ENCODE results near the gene LILRB2. TPM values are rescaled to one million over a fixed set of nuclear protein-coding genes. Genes with fewer than 3 reads are reported as not detected.
"Not testable (repeated sequence)": the region's sequence is repeated elsewhere in the genome, so short reads cannot be mapped to it uniquely, and the experiment has no call there.

The LILRB2 gene
- total RNA-seq, 1 experiment from 2014 or later, result not detected

DNA sequence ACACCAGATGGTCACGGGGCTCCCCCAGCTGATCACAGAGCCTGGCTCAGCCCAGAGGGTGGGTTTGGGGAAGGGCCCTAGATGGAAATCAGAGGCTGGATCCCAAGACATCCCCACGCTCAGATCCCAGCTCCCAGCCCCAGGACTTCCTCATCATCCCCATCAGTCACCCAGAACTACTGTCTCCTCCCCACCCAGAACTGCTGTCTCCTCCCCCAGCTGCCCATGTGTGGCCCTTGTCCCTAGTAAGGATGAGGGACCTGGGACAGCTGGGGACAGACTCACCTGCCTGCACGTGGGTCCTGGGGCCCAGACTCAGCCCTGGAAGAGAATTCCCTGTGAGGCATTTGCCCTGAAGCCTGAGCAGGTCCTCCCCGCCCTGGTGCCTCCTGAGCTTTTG lies 38.7 kb downstream of the LILRB2 start:
- not testable (repeated sequence) for DNase-seq (ENCODE audit: low read depth)

DNA sequence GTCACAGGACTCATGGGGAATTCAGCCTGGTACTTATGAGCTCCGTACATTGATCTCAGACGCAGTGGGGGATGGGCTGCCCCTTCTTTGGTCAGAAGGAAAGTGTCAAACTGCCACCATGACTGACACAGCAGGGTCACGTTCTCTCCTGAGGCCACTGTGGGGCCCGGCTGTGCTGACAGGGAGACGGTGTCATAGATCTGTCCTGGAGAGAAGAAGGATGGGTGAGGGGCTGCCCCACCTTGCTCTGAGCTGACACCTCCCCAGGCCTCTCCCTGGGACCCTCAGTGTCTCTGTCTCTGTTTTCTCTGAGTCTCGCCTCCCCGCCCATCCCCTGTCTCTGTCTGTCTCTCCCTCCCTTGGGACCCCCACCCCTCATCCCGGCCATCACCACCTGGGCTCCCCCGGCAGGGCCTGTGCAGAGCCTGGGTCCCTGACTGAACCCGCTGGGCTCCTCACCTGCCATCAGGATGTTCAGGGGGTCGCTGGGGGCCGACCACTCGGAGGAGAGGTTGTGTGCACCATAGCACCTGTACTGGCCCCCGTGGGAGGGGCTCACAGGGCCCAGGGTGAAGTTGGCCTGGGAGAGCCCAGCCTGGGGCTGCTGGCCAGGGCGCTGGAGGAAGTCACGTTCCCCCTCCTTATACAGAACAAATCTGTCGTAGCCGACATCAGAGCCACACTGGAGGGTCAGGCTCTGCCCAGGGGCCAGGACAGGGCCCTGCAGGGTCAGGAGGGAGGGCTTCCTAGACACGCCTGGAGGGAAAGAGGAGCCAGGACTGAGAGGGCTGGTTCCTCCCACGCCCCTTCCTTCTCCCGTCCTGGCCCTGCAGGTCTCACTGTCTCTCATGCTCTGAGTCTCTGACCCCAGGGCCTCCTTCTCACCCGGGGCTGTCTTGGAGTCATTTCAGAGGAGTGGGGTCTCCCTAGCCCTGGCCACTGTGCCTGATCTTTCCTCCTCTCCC lies 40.3 kb downstream of the LILRB2 start:
- not testable (repeated sequence) for DNase-seq (ENCODE audit: low read depth)

DNA sequence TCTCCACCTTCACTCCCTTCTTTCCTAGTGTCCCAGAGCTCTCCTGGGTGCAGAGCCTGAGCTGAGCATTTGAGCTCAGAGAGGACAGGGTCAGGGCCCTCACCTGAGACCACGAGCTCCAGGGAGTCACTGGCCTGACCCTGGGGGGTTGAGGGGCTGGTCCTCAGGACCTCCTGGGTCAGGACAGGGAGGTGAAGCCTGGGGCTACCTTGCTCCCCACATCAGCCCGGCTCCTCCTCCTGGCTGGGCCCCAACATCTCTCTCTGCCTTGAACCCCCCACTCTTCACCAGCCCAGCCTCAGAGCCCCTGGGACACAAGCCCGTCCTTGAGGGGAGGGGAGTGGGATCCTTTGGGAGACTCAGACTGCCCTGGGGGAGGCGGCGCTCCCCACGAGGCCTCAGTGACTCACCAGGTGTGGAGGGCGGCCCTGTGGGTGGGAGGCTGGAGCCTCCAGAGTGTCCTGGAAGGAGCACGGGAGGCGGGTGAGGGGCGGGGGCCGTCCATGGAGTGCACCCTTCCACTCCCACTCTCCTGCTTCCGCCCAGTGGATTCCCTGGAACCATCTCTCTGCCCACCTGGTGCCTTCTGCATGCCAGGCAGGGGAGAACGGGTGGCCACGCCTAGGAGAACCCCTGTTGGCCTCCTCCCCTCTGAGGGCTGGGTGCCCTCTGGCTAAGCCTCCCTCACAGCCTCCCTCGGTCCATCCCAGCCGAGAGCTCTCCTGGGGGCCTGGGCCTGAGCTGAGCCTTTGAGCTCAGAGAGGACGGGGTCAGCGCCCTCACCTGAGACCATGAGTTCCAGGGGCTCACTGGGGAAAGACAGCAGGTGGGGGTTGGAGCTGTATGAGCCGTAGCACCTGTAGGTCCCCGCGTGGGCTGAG lies 41.2 kb downstream of the LILRB2 start:
- not testable (repeated sequence) for DNase-seq (ENCODE audit: low read depth)

DNA sequence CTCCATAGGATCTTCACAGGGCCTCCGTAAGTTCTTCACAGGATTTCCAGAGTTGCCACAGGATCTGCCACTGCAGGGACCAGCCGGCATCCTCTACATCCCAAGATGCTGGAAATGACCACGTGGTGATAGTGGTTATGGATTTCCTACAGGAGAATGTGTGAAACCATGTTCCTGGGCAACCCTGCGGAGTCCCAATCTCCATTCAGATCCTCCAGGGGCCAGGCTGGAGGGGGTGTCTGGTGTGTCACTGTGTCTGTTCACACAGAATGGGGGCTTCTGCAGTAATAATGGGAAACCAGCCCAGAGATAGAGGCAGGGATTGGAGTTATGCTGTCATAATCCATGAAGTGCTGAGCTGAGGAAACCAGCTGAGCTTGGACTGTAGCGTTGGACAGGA lies 47.0 kb downstream of the LILRB2 start:
- DNase-seq (ENCODE audit: low read depth), result no peak

DNA sequence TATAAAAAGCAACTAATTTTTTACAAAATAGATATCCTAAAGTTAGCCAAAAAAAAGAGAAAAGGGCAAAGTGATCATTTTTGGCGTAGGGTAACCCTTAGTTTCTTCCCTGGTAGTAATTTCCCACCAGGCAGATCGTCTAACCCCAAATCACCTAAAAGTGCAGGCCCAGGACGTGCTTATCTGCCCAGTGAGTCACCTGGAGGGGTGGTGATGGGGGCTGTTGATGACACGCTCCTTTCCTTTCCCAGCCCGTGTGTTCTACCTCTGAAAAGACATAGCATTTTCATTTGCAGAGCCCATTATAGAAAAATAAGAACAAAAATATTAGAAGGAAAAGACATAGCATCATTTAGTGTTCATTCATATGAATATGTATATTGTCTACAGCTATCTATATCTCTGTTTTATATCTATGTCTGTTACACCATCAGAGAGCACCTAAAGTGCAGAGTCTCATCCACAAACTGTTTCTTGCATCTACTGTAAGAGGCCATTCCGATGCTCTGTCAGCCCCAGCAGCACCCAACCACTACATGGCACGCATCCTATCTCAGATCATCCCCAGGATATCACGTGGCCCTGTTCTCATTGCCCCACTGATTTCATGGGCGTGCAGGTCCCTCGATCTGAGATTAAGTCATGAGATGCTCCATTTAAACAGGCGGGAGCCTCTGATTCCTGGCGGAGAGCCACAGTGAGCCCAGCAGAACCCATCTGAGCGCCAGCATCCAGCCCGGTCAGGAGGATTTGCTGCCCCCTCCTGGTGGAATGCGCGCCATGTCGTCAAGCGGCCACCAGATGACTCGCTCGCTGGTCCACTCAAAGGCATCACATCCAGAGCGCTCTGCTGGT lies 49.6 kb downstream of the LILRB2 start:
- peak; percentile 68 for DNase-seq (ENCODE audit: low read depth)

DNA sequence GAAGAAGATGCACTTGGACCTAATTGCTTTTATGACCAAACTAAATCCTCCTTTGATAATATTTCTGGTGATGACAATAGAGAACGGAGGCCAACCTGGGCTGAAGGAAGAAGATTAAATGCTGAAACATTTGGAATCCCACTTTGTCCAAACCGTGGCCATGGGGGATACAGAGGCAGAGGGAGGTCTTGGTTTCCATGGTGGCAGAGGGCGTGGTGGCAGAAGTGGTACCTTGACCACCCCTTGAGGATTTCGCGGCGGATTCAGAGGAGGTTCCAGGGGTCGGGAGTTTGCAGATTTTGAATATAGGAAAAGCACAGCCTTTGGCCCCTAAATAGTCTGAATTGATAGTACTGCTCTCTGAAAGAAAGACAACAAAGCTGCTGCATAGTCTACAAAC lies 50.9 kb downstream of the LILRB2 start:
- no peak for DNase-seq (ENCODE audit: low read depth)

DNA sequence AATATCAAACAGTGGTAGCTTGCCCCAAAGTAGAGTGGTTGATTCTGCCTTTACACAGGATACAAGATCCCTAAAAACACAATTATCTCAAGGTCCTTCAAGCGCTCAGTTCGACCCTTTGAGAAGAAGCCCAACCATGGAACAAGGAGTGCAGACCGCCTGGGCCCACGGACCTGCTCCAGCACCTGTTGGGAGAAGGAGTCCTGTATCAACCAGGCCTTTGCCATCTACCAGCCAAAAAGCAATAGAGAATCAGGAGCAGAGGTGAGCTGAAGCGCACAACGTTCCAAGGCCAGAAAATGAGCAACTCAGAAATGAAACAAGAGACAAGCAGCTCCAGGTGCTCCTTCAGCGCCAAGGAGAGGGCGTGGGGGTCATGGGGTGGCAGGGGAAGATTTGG lies 51.8 kb downstream of the LILRB2 start:
- DNase-seq (ENCODE audit: low read depth), result no peak

DNA sequence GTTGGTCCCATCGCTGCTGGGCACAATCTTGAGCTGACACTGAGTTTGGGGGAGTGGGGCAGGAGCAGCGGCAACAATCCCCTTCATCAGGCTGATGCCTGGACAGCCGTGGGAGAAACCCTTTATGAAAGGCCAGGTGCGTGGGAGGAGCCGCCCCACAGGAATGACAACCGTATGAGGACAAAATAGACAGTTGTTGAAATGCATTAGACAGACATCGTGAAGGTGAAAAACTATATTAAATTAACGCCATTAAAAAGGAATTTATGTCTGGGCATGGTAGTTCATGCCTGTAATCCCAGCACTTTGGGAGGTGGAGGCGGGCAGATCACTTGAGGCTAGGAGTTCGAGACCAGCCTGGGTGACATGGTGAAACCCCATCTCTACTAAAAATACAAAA lies 56.3 kb downstream of the LILRB2 start:
- not testable (repeated sequence) for DNase-seq (ENCODE audit: low read depth)

DNA sequence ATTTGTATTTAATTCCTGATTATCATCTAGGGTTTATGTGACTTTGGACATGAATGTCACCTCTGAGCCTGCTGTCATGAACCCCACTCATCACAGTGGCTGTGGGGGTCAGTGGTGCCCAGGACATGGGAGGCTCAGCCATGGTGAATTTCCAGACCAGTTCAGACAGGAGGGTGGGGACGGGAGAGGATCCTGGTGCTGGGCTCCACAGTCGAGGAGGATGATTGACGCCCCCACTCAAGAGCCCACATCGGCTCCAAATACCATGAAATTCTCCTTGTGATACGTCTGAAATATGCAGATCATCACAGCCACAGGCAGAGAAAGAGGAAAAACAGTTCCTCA lies 57.0 kb downstream of the LILRB2 start:
- not testable (repeated sequence) for DNase-seq (ENCODE audit: low read depth)

Small RNA genes lying within 50 kb of the gene (small RNA-seq; reads per million reads assigned to genes)
- gene AC245884.12 (not detected), gene MIR4752 (not detected), gene RNU6-1307P (not detected)

Other genes with a start within 250 kb of the LILRB2 start
- gene VSTM1, start 217.2 kb downstream of the LILRB2 start, total RNA-seq (2014; rRNA removed; shearing (Covaris generic)), result 0.74 and 0.84 TPM in 2 replicates
- gene TARM1, start 199.7 kb downstream of the LILRB2 start, total RNA-seq (2014; rRNA removed; shearing (Covaris generic)), result not detected in 2 replicates
- gene OSCAR, start 180.3 kb downstream of the LILRB2 start, total RNA-seq (2014; rRNA removed; shearing (Covaris generic)), result 0.19 and 1.2 TPM in 2 replicates
- 40.8 and 67.5 TPM in 2 replicates for gene NDUFA3, start 178.3 kb downstream of the LILRB2 start, total RNA-seq (2014; rRNA removed; shearing (Covaris generic))
- 17.6 and 19.7 TPM in 2 replicates for gene TFPT, start 165.5 kb downstream of the LILRB2 start, total RNA-seq (2014; rRNA removed; shearing (Covaris generic))
- 102 and 104 TPM in 2 replicates for gene PRPF31, start 165.4 kb downstream of the LILRB2 start, total RNA-seq (2014; rRNA removed; shearing (Covaris generic))
- 20.4 and 30.3 TPM in 2 replicates for gene CNOT3, start 143.3 kb downstream of the LILRB2 start, total RNA-seq (2014; rRNA removed; shearing (Covaris generic))
- gene LENG1, start 121.4 kb downstream of the LILRB2 start, total RNA-seq (2014; rRNA removed; shearing (Covaris generic)), result 9.0 and 9.4 TPM in 2 replicates
- gene TMC4, start 108.0 kb downstream of the LILRB2 start, total RNA-seq (2014; rRNA removed; shearing (Covaris generic)), result 1.2 TPM in 1 of 2 replicates, not detected in the other
- gene MBOAT7, start 91.5 kb downstream of the LILRB2 start, total RNA-seq (2014; rRNA removed; shearing (Covaris generic)), result 82.4 and 104 TPM in 2 replicates
- gene TSEN34, start 89.8 kb downstream of the LILRB2 start, total RNA-seq (2014; rRNA removed; shearing (Covaris generic)), result 67.2 and 72.8 TPM in 2 replicates
- 2,721 and 3,393 TPM in 2 replicates for gene RPS9, start 80.3 kb downstream of the LILRB2 start, total RNA-seq (2014; rRNA removed; shearing (Covaris generic))
- not detected in 2 replicates for gene LILRB3, start 58.1 kb downstream of the LILRB2 start, total RNA-seq (2014; rRNA removed; shearing (Covaris generic))
- not detected in 2 replicates for gene LILRA6, start 38.3 kb downstream of the LILRB2 start, total RNA-seq (2014; rRNA removed; shearing (Covaris generic))
- gene LILRB5, start 23.8 kb downstream of the LILRB2 start, total RNA-seq (2014; rRNA removed; shearing (Covaris generic)), result not detected in 2 replicates
- not detected in 2 replicates for gene LILRA5, start 32.1 kb upstream of the LILRB2 start, total RNA-seq (2014; rRNA removed; shearing (Covaris generic))
- not detected in 2 replicates for gene LILRA4, start 58.1 kb upstream of the LILRB2 start, total RNA-seq (2014; rRNA removed; shearing (Covaris generic))
- not detected in 2 replicates for gene LAIR1, start 83.8 kb upstream of the LILRB2 start, total RNA-seq (2014; rRNA removed; shearing (Covaris generic))
- gene TTYH1, start 134.4 kb upstream of the LILRB2 start, total RNA-seq (2014; rRNA removed; shearing (Covaris generic)), result not detected in 2 replicates
- 13.9 and 20.3 TPM in 2 replicates for gene LENG8, start 168.1 kb upstream of the LILRB2 start, total RNA-seq (2014; rRNA removed; shearing (Covaris generic))
- gene LENG9, start 182.7 kb upstream of the LILRB2 start, total RNA-seq (2014; rRNA removed; shearing (Covaris generic)), result 5.4 and 6.5 TPM in 2 replicates
- 1.7 and 1.8 TPM in 2 replicates for gene CDC42EP5, start 192.2 kb upstream of the LILRB2 start, total RNA-seq (2014; rRNA removed; shearing (Covaris generic))
- not detected in 2 replicates for gene LAIR2, start 221.7 kb upstream of the LILRB2 start, total RNA-seq (2014; rRNA removed; shearing (Covaris generic))